Activated gamma-delta T cell treated with anti-CD3 and anti-CD28 coated beads, Interleukin-2, amount 50 U/mL, for 16 hours (primary cell): ENCODE data around the gene ARHGAP15.
A peak's percentile ranks its signal among the peaks of the same experiment; 100 is the strongest.

Source experiments
- DNase-seq: peaks from one replicate; pipeline ENCODE4 v3.0.0-alpha.2; 2020; ENCODE audit warnings: low read depth

Gene ARHGAP15

DNA sequence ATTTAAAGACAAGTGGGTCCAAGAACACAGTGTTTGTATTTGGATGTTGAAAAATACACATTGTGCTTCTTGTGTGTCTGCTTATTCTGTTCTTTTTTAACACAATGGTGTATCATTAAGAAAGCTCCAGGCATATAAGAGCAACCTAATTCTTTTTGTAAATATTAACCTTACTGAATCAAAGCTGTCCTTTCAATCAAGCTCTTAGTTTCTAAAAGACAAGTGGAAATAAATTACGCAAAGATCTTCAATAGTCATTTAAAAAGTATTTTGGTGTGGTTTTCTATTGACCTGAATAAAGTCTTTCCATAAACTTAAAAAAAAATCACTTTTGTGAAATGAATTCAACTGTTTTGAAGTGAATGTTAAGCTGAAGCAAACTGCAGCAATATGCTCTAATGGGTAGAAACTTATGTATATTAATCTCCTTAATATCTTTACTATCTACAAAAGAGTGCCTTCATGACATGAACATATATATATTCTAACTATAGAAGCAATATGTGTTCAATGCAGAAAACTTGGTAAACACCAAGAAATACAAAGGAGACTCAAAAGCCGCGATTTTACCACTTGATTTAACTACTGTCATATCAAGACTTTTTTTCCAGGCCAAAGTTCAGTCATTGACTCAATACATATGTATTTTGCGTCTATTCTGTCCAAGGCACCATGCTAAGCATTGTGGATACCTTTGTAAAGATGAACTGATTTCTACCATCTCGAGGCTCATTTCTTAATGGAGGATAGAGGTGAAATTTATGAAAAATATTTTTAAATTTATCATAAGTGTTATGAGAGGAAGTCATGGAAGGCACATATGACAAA lies 97.7 kb downstream of the ARHGAP15 start:
- no peak for DNase-seq

DNA sequence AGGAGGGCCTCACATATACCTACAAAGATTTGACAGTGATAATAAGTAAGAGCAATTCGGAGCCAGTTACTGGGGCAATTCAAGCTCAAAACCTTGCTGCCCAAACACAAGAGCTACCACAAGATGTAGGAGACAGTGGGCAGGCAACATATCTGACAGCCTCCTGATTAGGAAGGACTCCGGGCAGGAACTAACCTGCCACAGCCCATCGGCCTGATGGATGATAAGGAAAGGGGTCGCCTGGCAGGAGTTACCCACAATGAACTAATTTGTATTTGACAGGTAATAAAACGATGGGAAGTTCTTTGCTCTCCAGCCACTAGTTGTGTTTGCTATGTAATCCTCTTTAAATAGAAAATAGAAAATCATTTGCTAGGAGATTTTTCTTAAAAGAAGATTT lies 100.2 kb downstream of the ARHGAP15 start:
- DNase-seq = no peak

DNA sequence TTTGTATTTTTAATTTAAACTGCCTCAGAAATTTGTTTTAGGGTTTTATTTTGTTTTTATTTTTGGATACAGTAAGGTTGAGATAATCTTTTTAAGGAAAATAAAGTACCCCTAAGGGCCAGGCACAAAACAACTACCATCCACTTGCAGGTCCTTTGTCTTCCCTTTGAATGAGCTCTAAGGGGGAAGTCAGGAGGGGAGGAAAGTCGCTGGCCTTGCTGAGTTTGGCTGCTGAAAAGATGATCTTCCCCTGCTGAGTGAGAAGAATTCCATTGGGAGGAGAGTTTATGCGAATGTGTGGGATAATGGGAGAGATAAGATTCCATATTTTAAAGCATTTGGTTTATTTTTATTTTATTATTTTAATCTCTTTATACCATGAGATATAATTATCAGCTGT lies 100.7 kb downstream of the ARHGAP15 start:
- no peak for DNase-seq

DNA sequence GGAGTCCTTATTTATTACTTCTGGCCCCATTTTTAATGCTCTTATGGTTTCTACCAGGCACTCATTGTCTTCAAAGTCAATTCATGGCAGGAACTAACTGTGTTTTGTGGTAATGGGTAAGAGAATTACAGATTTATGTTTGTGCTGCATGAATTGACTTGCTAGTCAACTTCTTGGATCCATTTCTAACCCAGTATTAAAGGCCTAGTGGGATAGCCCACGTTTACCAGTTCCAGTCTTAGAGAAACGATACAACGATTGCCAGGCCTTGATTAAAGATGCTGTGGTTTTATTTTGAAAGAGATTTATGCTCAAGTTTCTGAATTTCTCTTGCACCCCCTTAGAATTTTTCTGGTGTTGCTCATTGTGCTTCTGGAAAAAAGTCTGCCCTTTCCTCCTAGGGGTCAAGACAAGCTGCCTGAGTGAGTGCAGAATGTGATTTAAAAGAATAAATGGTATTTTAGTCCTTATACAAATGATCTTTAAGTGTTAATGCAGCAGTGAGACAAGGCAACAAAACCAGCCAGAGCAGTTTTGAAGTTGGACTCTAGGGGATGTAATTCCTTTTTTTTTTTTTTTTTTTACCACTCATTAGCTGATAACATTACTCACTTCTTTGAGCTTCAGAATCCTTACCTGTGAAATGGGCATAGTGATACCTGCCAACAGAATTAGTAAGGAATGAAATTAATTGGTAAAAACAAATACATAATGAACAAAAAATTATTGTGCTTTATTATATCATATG lies 101.5 kb downstream of the ARHGAP15 start:
- DNase-seq = no peak

DNA sequence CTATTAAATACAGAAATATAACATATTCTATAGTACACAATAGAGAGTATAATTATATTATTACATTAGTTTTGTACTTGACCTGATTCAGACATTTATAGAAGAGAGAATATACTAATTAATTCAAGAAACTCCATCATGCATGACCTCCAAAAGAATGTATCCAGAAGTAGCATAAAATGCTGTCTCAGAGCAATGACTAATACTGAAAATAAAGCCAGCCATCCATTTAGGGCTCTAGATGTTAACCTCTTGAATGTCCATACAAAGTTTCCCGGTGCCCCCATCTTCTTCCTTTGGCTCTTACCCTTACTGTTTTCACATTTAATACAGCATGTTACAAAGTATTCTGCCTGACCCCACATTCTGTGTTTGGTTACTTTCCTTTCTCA lies 102.0 kb downstream of the ARHGAP15 start:
- DNase-seq = no peak

DNA sequence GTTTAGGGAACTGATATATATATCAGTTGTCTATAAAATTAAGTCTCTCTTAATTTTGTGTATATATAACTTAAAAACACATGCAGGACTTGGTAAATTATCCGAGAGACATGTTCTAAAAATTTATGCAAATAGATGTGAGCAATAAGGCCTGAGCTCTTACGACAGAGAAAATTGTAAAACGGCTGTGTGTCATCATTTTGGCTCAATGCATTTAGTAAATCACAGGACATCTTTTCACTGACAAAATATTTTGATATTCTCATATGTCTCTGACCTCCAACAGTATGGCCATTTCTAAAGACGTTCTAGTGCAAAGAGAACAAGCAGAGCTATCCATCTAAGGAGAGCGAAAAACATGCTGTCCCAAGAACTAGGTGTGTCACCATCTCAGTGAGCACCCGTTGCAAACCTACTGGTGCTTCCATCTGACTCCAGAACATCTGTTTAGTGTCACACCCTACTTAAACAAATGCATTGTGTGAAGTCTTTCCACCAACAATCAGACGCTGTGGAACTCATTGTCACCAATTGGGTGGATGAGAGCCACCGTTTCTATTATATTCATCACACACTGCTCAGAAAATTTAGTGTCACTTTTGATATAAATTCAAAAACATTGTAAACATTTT lies 108.0 kb downstream of the ARHGAP15 start:
- no peak for DNase-seq

DNA sequence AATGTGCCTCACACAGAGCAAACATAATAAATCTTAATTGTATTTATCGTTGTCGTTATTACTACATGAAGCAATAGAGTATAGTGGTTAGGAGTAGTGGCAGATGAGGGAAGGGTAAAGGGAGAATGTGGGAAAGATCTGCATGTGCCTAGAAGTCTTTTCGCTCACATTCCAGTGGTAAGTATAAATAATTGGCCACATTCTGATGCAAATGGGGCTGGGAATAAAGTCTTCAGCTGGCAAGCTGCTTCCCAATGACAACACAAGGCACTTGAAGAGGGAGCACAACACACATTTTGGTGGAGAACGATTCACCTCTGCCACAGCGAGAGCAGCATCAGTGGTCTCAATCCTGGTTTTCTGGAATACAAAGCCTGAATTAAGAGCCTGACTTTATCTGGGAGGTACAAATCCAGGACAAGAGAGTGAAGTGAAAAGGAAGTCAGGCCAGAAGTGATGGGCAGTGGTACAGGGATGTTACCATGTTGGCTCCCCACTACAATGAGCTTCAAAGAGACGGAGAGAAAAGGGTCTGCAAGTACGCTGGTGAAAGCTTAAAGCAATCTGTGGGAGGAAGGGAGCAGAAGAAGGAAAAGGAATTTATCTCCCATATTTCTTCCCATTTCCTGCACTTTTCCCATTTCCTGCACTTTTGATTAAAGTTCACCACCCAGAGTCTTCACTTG lies 112.3 kb downstream of the ARHGAP15 start:
- no peak for DNase-seq

DNA sequence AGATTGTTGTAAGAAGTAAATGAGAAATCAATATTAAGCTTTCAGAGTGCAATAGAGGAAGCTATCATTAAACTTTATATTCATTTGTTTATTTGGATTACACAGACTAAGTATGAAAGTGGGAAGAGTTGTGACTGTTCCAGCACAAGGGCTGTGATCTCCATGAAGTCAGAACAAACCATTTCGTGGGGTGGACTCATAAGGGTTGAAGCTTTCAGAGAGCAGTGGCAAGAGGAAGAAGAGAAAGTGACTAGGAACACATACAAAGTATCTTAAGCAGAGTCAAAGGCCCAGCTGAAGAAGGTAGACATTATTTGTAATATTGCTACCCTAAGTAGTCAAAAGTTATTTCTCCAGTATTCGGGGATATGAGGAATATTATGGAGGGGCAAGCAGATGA lies 117.0 kb downstream of the ARHGAP15 start:
- no peak for DNase-seq

DNA sequence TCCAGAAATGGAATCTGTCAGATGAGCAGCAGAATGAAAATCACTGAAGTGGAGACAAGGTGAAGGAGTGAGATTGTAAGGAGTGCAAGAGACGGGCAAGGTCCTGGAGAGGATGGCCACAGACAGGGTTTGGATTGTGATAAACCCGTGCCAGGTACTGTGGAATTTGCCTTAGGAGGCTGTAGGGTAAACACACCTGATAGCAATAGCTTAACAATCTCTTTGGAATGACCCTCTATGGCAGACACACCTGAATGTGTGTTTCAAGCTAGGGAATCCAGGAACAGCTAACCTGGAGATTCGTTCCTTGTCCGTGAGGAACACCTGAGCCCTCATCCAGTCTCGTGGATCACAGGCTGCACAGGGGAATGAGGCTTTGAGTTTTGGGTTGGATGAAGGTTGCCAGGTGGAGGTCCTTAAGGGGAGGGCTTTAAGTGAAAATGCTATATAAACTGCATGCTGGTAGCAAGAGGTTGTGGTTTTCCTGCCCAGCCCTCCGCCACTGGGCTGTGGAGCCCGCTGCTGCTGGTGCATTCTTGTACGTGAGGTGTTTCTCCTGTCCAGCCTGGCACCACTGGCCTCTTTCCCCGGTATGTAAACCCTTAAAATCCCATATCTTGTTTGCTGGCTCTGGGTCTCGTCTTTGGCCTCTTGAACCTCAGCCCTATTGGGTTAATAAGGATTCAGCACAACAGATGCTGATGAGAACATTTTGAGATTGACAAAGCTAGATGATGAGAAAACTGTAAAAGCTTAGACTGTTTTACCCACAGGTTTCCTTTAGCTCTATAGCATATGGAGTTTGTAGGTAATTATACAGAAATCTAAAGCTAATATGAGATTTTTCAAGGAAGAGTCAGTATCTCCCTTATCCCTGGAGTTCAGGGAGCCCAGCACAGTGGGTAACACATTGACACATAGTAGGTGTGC lies 117.9 kb downstream of the ARHGAP15 start:
- no peak for DNase-seq

DNA sequence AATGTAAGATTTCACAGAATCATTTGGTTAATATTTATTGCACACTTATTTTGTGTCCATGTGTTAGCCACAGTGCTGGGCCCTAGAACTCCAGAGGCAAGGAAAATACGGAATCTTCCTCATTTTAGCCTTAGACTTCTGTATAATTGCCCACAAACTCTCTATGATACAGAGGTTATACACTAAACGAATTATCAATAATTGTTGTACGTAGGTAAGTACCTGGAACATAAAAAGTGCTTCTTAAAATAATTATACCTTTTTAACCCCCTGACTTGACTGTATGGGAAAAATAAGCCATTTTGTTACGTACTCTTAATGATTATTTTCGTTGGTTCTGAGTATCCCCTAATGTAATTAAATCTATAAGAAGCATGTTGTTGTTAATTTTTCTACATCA lies 119.4 kb downstream of the ARHGAP15 start:
- no peak for DNase-seq

DNA sequence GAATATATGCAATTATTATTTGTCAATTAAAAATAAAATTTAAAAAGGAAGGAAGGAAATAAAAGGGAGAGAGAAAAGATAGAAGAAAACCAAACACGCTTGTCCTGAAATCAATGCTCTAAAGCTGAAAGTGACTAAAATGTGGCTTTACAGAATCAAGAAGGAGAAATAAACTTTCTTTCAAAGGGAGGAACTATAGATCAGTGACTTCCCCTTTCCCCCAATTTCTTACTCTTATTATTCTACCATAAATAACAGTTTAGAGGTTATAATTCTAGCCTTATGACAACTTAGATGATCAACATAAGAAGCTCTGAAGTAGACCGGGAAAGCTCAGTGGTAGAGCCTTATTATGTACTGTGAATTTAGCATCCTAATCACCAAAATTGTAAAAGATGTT lies 122.5 kb downstream of the ARHGAP15 start:
- DNase-seq = no peak

DNA sequence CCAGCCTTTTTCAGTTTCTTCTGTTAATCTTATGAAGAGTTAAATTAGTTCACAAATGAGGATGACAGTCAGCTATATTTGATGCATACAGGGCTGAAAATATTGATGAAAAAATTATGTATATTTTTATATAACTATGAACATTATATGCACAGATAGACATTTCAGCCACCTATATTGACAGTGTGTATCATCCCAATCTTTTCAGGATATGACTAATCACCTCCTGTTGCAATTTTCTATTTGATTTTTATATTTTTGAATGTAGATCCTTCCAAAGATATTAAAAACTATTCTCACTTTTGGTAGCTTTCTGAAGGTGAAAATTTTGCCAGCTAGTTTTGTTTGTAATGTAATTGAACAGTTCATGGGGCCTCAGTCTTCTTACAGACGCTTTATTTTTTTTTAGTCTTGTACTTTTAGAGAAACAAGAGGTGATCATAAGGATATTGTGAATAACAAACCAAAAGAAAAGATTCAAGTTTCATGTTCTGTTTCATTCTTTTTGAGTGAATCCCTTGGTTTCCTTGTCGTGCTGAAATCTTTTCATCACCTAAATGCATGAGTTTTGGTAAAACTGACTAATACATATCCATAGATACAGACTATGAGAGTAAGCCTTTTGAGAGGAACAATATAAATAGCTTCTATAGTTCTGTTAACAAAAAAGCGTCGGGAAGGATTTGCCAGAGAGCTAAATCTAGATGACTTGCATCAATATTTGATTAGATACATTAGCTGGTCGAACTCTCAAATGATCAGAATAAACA lies 123.1 kb downstream of the ARHGAP15 start:
- DNase-seq = no peak

DNA sequence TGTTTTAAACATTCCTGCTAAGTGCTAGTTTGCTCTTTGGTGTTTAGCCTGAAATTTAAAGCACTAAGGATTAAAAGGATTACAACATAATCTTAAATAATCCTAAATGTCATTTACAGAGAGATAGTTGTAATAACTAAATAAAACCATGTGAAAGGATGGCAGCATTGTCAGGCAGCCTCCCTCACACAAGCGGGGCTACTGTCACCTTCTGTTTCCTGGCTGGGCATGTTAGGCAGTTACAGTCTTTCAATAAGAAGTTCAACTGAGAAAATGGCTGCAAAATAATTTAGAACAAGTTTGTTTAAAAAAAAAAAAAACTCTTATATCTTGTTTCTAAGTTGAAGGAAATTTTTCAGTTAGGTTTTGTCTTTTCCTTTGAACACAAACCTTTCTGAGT lies 124.9 kb downstream of the ARHGAP15 start:
- peak; percentile 17 for DNase-seq

DNA sequence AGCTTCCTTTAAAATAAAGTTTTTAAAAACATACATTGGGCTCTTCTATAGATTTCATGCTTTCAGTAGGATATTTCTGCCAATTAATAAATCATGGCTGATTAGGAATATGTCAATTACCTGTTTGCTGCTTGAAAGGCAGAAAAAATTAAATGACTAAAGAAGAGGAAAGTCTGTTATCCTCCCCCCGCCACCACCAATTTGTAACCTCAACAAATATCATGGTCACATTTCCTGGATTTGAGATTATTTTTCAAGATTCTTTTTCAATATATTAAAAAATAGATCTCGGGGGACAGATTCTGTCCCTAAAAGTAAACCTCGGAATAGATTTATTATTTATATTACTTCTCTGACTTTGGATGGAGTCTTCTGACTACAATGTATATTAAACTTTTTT lies 125.9 kb downstream of the ARHGAP15 start:
- no peak for DNase-seq

DNA sequence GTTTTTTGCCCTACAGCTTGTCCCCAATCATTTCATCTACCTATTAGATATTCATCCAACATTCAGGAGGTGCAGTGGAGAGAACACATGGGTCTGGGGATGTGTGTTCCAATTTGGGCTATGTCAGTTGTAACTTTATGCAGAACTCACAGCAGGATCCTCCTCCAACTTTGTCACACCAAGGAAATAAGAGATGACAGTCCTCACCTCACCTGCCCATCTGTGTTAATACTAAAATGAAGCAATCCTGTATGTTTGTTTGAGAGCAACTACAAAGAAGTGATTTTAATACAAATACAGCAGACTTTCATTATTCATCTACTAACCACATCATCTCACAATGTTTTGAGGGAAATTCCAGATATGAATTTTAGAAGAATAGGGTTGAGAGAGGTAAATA lies 126.7 kb downstream of the ARHGAP15 start:
- no peak for DNase-seq

DNA sequence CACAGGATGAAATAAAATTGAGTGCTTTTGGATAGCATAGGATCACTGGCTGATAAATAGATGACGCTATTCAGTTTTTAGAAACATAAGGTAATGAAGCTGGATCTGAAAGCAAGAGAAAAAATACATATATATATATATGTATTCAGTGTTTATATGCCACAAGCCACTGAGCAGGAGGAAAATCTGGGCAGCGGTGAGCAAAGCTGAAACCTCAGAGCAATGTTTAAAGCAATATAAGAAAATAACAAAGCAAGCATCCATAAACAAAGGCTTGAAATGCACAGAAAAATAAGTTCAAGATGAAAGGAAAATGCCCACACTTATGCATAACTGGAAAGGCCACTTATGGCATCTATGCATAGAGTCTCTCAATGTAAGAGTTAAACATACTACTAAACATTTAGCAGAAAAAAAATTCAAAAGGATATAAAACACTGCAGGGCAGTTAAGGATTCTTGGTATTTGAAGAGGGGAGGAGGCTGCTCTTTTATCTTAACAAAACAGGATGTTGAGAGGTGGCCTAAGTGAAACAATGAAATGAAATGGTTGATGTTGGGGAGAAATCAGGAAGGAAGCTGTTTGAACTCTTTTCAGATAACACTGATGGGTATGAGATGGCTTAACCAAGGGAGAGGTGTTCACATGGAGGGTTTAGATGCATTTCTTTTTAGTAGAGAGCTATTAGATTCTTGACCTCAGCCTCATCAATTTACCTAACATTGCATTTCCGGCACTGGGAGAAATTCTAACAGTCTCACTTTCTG lies 129.1 kb downstream of the ARHGAP15 start:
- DNase-seq = no peak

DNA sequence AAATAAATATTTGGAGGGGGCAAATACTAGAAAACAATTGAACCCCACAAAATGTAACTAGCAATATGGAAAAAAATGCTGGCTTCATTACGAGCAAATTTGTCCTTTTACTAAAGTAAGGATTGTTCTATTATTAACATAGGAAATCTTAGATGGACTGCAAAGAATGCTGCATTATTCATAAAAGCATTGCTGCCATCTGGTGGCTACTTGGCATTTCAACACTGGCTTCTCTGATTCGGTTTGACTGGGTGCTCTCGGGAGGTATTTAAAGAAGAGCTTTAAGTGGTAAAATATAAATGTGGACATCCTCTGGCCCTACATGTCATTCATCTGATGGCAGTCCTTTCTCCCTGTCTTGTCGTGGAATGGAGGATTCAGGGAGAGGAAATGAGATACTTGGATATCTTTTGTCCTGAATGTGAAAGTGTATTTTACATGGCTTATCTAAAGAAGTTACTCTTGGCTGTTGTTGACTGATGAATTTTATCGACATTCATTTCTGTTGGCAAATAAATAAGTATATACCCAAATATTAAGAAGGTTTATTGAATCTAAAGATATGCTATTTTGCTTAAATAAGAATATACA lies 130.2 kb downstream of the ARHGAP15 start:
- peak; percentile 65 for DNase-seq

DNA sequence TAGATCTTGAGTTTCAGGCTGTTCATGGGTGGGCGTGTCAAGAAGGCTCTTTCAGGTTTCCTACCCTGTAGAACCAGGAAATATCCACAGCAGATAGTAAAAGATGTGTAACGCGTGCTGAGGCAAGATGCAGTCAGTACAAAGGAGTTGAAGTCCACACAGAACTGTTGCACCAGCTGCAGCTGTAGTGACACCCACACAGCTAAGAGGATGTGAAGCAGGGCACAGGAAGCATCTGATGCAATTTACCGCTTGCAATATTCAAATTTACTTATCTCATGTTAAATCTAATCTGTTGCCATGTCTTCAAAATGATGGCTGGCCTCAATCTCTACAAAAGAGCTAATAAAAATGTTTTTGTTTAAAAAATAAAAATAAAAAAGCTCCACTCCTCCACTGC lies 132.8 kb downstream of the ARHGAP15 start:
- no peak for DNase-seq

DNA sequence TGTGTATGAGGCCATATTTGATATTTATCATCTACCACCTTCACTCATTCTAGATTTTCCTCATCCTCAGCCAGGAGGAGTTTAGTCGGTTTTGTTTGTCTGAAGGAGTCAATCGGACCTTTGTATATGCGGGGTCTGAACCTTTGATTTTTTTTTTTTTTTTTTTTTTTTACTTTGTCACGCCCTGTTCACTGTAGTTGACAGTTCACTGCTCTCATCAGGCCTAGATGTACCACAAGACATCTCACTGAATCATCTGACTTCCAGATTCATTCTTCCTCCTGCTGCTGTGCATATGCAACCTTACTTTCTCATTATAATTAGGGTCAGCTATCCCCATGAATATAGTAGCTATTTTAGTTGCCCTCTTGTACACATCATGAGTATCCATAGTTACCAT lies 133.2 kb downstream of the ARHGAP15 start:
- DNase-seq = no peak
